A673 (cell line): ENCODE data around the gene BCO1. TPM values are rescaled to one million over a fixed set of nuclear protein-coding genes. Genes with fewer than 3 reads are reported as not detected.

ENCODE experiments used
- BruUV-seq: library from RNA; stranded (reverse); fragments of 400-500 nt; replicated peaks from 2 replicates; lab custom pipeline; 2021; lab: Mats Ljungman, UMichigan
- CTCF ChIA-PET: fragments of 300-600 bp; sonication (Branson Sonifier 250); formaldehyde crosslinking; loops from one replicate; lab custom pipeline; 2022; ENCODE audit warnings: antibody characterized with exemption; lab: Charles Lee
- POLR2A ChIA-PET: fragments of 300-600 bp; sonication (Branson Sonifier 250); formaldehyde crosslinking; loops from one replicate; lab custom pipeline; 2022; ENCODE audit warnings: antibody characterized with exemption; ENCODE audit not compliant: low non-redundant PET; lab: Charles Lee
- DNase-seq: peaks from one replicate; pipeline ENCODE4 v3.0.0-alpha.2; 2015; ENCODE audit warnings: low spot score
- H3K27ac ChIP-seq: fragments of 200-600 bp; sonication (generic); 2 replicates; pipeline ENCODE4 v1.5.1; 2016; ENCODE audit warnings: mixed run types, low read depth, mild to moderate bottlenecking, mixed read lengths, antibody characterized with exemption, low read length; ENCODE audit not compliant: poor library complexity, severe bottlenecking
- H3K27me3 ChIP-seq: fragments of 200-600 bp; sonication (generic); replicated peaks from 2 replicates; pipeline ENCODE4 v1.6.1; 2017; ENCODE audit warnings: mixed run types, low read depth, mild to moderate bottlenecking, mixed read lengths, antibody characterized with exemption, low read length; ENCODE audit not compliant: insufficient read depth, poor library complexity
- H3K36me3 ChIP-seq: fragments of 200-600 bp; sonication (generic); 2 replicates; pipeline ENCODE4 v1.6.1; 2016; ENCODE audit warnings: mixed run types, mild to moderate bottlenecking, mixed read lengths, antibody characterized with exemption, low read length; ENCODE audit not compliant: insufficient read depth, poor library complexity, severe bottlenecking
- H3K4me1 ChIP-seq: fragments of 200-600 bp; sonication (generic); 2 replicates; pipeline ENCODE4 v1.6.1; 2017; ENCODE audit warnings: mixed run types, mild to moderate bottlenecking, mixed read lengths, antibody characterized with exemption, low read length; ENCODE audit not compliant: insufficient read depth, poor library complexity, severe bottlenecking
- H3K4me3 ChIP-seq: fragments of 200-600 bp; sonication (generic); 2 replicates; pipeline ENCODE4 v1.5.1; 2016; ENCODE audit warnings: low read depth, mixed run types, mild to moderate bottlenecking, mixed read lengths, low read length; ENCODE audit not compliant: poor library complexity, severe bottlenecking
- H3K9me3 ChIP-seq: fragments of 200-600 bp; sonication (generic); 2 replicates; pipeline ENCODE4 v1.6.1; 2016; ENCODE audit warnings: mixed run types, low read depth, mild to moderate bottlenecking, mixed read lengths, antibody characterized with exemption, low read length; ENCODE audit not compliant: poor library complexity, severe bottlenecking
- EZH2 ChIP-seq: fragments of 200-600 bp; sonication (generic); IDR thresholded peaks from 2 replicates; pipeline ENCODE4 v1.6.1; 2017; ENCODE audit warnings: borderline replicate concordance, low read depth, mild to moderate bottlenecking, mixed read lengths, antibody characterized with exemption, low read length; ENCODE audit not compliant: poor library complexity, severe bottlenecking
- intact Hi-C: fragments of 100-400 bp; cut with micrococcal nuclease; formaldehyde crosslinking; loops from one replicate; pipeline ENCODE4 v1.10.0; 2022; ENCODE audit not compliant: unreplicated experiment
- total RNA-seq: library from RNA; stranded (reverse); gene quantifications from 2 replicates; pipeline ENCODE4 v1.2.3, GENCODE V29; 2021
- TF ChIP-seq, protein P1 (sequence below): fragments of 300-800, 200-600 bp; sonication (generic); conservative IDR thresholded peaks from 2 replicates; pipeline ENCODE4 v1.5.1; 2017; ENCODE audit warnings: low read depth, mild to moderate bottlenecking, antibody characterized with exemption, low read length, moderate library complexity, mixed read lengths

The BCO1 gene
- total RNA-seq, 1 experiment from 2014 or later = 0.19 TPM

DNA sequence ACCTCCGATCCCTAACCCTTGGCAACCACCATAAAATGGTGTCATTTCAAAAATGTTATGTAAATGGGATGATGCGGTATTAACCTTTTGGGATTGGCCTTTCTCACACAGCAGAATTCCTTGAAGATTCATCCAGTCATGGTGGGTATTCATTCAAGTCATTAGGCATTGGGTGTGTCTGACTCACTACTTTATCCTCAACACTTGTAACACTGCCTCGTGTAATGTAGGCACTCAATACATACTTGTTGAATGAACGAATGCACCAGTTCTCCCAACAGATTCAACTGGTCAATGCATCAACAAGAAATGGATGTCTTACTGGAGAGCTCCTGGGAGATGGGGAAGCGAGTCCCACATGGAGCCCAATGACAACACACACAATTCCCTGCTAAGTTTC, 54.4 kb downstream of the BCO1 start:
- POLR2A ChIA-PET = no interaction called here
- Histone ChIP-seq H3K36me3 (no peaks in the 10 kb centered on the region), H3K27me3 (no peaks in the 10 kb centered on the region), H3K9me3 (no peaks in the 10 kb centered on the region), H3K4me3 (no peak overlapping the region), H3K27ac (no peak overlapping the region), H3K4me1 (no peaks in the 10 kb centered on the region)
- intact Hi-C loops = no loop called here
- no peak for TF ChIP-seq EZH2
- TF ChIP-seq, protein P1, sequence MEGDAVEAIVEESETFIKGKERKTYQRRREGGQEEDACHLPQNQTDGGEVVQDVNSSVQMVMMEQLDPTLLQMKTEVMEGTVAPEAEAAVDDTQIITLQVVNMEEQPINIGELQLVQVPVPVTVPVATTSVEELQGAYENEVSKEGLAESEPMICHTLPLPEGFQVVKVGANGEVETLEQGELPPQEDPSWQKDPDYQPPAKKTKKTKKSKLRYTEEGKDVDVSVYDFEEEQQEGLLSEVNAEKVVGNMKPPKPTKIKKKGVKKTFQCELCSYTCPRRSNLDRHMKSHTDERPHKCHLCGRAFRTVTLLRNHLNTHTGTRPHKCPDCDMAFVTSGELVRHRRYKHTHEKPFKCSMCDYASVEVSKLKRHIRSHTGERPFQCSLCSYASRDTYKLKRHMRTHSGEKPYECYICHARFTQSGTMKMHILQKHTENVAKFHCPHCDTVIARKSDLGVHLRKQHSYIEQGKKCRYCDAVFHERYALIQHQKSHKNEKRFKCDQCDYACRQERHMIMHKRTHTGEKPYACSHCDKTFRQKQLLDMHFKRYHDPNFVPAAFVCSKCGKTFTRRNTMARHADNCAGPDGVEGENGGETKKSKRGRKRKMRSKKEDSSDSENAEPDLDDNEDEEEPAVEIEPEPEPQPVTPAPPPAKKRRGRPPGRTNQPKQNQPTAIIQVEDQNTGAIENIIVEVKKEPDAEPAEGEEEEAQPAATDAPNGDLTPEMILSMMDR = no peak
- CTCF ChIA-PET = no interaction called here
- DNase-seq = no peak
- no TSS peak for BruUV-seq

DNA sequence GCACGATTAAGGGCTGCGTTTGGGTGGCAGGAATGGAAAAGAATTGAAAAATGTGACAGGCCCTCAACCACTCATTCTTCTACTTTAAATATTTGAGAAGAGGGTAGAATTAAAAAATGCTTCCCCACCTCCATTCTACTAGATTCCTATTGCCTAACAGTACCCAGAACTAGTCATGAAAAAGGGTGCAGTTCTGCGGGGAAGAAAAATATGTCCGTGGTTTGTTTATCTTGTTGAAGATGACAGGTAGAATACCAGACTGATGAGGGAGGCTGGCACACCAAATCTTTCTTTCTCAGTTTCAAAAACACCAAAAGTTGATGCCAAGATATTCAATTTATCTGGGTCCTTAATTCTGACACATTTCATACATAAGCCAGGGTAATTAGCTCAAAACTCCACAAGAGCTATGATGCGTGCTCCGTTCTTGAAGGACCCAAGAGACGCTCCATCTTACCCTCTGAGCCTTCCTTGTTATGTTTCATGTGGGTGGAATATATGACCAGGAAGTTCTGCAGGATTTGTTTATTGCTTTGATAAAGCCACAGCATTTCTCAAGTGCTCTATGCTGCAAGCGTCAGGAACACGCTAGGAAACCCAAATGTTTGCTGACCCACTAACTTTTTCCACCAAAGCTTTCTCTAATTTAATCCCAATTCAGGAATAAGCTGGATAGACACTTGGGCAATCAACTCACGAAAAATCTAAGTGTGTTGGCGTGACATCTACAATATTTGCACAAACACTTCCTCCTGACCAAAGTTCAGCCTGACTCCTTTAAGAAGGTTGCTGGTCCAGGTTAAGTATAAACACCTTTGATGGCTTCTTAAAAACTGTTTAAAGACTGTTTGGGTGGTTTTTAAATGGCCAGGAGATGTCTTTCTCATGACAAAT, 55.7 kb downstream of the BCO1 start:
- H3K27me3 ChIP-seq = no peaks in the 10 kb centered on the region
- H3K4me1 ChIP-seq = no peaks in the 10 kb centered on the region
- H3K9me3 ChIP-seq = no peaks in the 10 kb centered on the region
- DNase-seq = no peak
- intact Hi-C loops = no loop called here
- no peak overlapping the region for H3K4me3 ChIP-seq
- CTCF ChIA-PET = no interaction called here
- BruUV-seq = no TSS peak
- no peaks in the 10 kb centered on the region for H3K36me3 ChIP-seq
- TF ChIP-seq EZH2 = no peak
- TF ChIP-seq, protein P1 = no peak
- H3K27ac ChIP-seq = no peak overlapping the region
- POLR2A ChIA-PET = no interaction called here

DNA sequence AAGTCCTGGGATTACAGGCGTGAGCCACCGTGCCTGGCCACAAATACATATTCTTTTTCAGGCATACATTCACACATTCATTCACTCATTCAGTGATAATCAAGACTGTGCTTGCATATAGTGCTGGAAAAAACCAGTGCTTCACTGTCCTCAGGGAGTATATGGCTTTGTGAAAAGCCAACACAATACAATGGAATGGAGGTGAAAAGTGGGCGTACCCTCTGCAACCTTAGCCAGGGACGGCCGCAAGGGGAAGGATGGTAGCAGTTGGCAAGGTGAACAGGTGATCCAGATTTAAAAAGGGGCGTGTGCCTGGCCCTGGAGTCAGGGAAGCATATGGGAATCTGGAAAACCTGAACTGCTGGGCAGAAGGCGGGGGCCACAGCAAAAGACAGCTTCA, 58.1 kb downstream of the BCO1 start:
- Histone ChIP-seq H3K27me3 (no peaks in the 10 kb centered on the region), H3K4me3 (no peak overlapping the region), H3K27ac (no peak overlapping the region), H3K4me1 (no peaks in the 10 kb centered on the region), H3K9me3 (no peaks in the 10 kb centered on the region), H3K36me3 (no peaks in the 10 kb centered on the region)
- intact Hi-C loops = no loop called here
- no peak for DNase-seq
- no TSS peak for BruUV-seq
- ChIA-PET CTCF (no interaction called here), POLR2A (no interaction called here)
- no peak for TF ChIP-seq EZH2
- TF ChIP-seq, protein P1 = no peak
